22Rv1 (cell line): ENCODE measurements around the gene ANKLE1.

Experiments used
- CTCF ChIP-seq: fragments of 450-650 bp; IDR thresholded peaks from 2 replicates; pipeline ENCODE4 v1.5.1; 2017; ENCODE audit warnings: mild to moderate bottlenecking
- ZFX ChIP-seq: fragments of 450-650 bp; IDR thresholded peaks from 2 replicates; pipeline ENCODE4 v1.6.1; 2017; ENCODE audit warnings: antibody characterized with exemption, borderline replicate concordance

- TF ChIP-seq CTCF: peak; percentile 88
- TF ChIP-seq ZFX: no peak
These were observed 46.2 kb downstream of the ANKLE1 start for GRCh38 chr19:17327654-17328516.
